Measurements from ENCODE around the gene IQSEC3.

Gene IQSEC3

DNA sequence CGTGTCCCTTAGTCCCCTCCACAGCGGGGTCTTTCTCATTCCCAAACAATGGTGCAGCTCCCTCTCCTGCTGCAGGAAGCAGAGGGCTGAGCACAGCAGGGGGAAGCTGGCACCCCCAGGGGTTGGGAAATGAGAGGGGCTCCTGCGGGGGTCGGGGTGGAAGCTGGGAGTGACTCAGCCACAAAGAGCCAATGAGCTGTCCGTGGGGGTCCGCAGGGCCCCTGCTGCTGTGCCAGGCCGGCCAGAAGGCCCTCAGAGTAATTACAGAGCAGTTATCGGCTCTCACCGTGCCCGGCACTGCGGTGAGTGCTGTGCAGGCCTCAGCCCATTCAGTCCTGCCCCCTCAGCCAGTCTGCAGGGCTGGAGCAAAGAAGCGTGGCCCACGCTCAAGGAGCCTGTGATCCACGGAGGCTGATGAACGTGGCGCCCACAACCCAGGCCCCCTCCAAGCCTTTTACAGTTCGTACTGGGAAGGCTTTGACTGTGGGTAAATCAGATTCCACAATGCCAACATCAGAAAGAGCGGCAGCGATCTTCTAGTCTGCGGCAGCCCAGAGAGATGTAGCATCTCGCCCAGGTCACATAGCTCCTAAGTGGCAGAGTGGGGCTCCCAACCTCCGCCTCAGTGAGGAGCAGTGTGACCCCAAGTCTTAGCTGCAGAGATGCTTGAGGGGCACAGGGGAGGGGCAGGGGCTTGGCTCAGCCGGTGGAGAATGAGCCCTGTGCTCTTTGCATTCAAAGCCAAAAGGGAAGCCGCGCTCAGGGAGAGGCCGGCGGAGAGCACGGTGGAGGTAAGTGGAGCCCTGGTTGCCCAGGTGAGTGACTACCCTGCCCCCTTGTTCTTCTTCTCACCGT lies 104.0 kb downstream of the IQSEC3 start:
- TF ChIP-seq, protein P1, sequence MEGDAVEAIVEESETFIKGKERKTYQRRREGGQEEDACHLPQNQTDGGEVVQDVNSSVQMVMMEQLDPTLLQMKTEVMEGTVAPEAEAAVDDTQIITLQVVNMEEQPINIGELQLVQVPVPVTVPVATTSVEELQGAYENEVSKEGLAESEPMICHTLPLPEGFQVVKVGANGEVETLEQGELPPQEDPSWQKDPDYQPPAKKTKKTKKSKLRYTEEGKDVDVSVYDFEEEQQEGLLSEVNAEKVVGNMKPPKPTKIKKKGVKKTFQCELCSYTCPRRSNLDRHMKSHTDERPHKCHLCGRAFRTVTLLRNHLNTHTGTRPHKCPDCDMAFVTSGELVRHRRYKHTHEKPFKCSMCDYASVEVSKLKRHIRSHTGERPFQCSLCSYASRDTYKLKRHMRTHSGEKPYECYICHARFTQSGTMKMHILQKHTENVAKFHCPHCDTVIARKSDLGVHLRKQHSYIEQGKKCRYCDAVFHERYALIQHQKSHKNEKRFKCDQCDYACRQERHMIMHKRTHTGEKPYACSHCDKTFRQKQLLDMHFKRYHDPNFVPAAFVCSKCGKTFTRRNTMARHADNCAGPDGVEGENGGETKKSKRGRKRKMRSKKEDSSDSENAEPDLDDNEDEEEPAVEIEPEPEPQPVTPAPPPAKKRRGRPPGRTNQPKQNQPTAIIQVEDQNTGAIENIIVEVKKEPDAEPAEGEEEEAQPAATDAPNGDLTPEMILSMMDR (IDR thresholded peaks at IDR 0.05; ENCODE audit: low read length, missing control alignments): no peak
- no peak for DNase-seq (ENCODE audit: low read depth)
- H3K4me3 ChIP-seq (replicated peaks; ENCODE audit: low read depth, low read length): no peak overlapping the region

DNA sequence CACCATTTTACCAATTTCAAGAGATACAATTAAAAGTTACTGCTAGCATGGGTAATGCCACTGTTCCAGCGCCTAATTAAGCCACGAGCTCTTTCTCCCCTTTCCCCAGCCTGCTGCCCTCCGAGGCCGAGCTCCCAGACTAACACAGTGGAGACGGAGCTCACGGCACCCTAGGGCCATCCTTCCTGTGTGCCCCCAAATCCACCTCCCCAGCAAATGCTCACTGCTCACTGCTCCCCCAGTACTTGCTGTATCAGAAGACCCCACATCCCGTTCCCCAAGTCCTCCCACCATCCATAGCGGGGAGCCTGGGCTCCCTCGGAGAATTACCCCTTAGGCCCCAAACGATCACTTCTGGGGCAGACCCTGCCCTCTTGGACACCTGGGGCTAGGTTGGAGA lies 104.7 kb downstream of the IQSEC3 start:
- TF ChIP-seq, protein P1 (IDR thresholded peaks at IDR 0.05; ENCODE audit: low read length, missing control alignments): no peak

DNA sequence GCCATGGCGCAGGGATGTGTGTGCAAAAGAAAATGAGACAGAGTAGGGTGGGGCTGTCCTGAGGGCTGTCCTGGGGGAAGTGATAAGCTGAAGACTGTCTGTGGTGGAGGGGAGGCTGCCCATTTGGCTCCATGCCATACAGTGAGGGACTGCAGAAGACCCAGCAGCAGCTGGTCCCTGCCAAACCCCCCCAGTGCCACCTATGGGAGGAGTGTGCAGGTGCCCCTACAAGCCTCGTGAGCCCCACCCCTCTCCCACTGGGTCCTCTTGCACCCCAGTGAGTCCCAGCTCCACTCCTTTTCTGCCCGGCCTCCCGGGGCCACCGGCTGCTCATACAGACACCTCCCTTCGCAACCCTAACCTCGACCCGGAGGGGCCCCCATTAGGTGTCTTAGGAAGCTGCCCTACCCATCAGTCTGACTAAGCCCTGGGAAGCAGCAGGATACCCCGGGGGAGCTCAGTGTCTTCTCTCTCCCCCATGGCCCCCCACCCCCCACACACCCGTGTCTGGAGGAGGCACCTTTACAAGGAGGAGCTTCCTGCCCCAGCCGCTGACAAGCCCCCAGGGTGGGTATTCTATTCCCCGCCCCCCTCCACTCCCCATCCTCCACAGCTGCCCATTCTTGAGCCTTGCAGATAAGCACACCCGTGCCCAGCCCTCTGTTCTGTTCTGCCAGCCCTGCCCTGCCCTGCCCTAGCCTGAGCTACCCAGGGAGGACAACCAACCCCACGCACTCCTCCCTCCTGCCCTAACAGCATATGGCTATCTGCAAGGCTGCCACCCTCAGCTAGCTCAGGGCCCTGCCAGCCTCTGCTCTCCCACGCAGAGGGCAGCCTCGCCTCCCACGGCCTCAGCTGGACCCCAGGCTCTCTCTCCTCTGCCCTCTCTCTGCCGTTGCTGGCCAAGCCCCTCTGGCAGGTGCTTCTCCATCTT lies 105.4 kb downstream of the IQSEC3 start:
- H3K4me3 ChIP-seq (replicated peaks; ENCODE audit: low read depth, low read length): no peak overlapping the region
- no peak for DNase-seq (ENCODE audit: low read depth)
- TF ChIP-seq, protein P1 (IDR thresholded peaks at IDR 0.05; ENCODE audit: low read length, missing control alignments): no peak

More for the DNA sequence above, 104.7 kb downstream of the IQSEC3 start:
- no peak for DNase-seq (ENCODE audit: low read depth)
- H3K4me3 ChIP-seq (replicated peaks; ENCODE audit: low read depth, low read length): no peak overlapping the region

DNA sequence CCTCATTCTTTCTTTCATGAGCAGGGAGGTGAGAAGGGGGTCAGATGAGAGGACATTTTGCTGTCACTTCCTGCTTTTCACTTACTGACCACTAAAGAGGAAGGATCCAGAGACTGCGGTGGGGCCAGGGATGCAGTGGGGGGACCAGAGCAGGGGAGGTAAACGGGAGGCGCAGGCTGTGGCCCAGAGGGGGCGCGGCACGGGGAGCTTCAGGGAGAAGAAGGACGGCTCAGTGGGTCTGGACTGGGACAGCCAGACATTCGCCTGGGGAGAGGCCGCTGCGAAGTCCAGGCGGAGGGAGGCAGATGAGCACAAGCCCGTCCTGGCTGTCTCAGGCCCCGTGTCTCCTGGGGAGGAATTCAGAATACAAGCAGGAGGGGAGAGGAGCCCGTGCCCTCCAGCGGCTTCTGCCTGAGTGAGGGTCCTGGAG lies 106.2 kb downstream of the IQSEC3 start:
- no peak for DNase-seq (ENCODE audit: low read depth)
- no peak overlapping the region for H3K4me3 ChIP-seq (replicated peaks; ENCODE audit: low read depth, low read length)
- TF ChIP-seq, protein P1 (IDR thresholded peaks at IDR 0.05; ENCODE audit: low read length, missing control alignments): no peak

DNA sequence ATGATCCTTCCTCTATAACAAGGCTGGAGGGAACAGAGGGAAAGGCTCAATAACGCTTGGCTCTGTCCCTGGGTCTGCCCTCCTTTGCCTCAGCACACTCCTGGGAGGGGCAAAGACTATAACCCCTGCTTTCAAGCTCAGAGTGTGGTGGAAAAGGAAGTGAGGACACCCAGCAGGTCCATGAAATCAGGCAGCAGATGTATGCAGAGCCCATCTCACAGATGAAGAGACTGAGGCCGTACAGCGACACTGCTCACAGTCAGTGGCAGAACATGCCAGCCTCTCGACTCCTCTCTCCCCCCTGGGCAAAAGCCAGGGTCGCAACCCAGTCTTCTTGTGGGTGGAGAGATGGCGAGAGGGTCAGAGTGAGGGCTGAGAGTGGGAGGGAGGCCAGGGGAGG lies 107.6 kb downstream of the IQSEC3 start:
- H3K4me3 ChIP-seq (replicated peaks; ENCODE audit: low read depth, low read length): no peak overlapping the region
- TF ChIP-seq, protein P1 (IDR thresholded peaks at IDR 0.05; ENCODE audit: low read length, missing control alignments): no peak
- no peak for DNase-seq (ENCODE audit: low read depth)

DNA sequence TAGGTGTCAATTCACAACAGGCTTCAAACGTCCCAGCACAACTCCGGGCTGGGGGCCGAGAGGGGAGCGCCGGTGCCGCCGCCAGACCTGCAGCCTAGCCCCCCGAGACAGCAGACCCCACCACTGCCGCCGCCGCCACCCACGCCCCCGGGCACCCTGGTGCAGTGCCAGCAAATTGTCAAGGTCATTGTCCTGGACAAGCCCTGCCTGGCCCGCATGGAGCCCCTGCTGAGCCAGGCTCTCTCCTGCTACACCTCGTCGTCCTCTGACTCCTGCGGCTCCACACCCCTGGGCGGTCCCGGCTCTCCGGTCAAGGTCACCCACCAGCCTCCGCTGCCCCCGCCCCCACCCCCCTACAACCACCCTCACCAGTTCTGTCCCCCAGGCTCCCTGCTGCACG lies 108.0 kb downstream of the IQSEC3 start:
- no peak for DNase-seq (ENCODE audit: low read depth)
- TF ChIP-seq, protein P1 (IDR thresholded peaks at IDR 0.05; ENCODE audit: low read length, missing control alignments): no peak

More for the DNA sequence above, 108.0 kb downstream of the IQSEC3 start:
- H3K4me3 ChIP-seq (replicated peaks; ENCODE audit: low read depth, low read length): no peak overlapping the region
